ENCODE data around the gene CDKL4.
"Not testable (repeated sequence)": the region's sequence is repeated elsewhere in the genome, so short reads cannot be mapped to it uniquely, and the experiment has no call there.

CDKL4 gene

GRCh38 chr2:39140948-39141333, 102.8 kb downstream of the CDKL4 start:
- not testable (repeated sequence) for DNase-seq

- no peak for DNase-seq
Observed at GRCh38 chr2:39140322-39140847, 103.4 kb downstream of the CDKL4 start.

GRCh38 chr2:39139511-39140237, 104.1 kb downstream of the CDKL4 start:
- DNase-seq: no peak

GRCh38 chr2:39138837-39139211, 104.9 kb downstream of the CDKL4 start:
- no peak for DNase-seq

GRCh38 chr2:39138187-39138836, 105.5 kb downstream of the CDKL4 start:
- DNase-seq: not testable (repeated sequence)

- DNase-seq: no peak
Observed at GRCh38 chr2:39136799-39137198, 107.0 kb downstream of the CDKL4 start.

GRCh38 chr2:39135690-39136259, 108.0 kb downstream of the CDKL4 start:
- DNase-seq: no peak

GRCh38 chr2:39133215-39133851, 110.4 kb downstream of the CDKL4 start:
- no peak for DNase-seq

GRCh38 chr2:39128919-39129391, 114.8 kb downstream of the CDKL4 start:
- no peak for DNase-seq

GRCh38 chr2:39127973-39128372, 115.8 kb downstream of the CDKL4 start:
- no peak for DNase-seq

Measured in SHP77 treated with DMSO at 0.1 percent for 48 hours (cell line).